ENCODE results near the gene EGFL8. TPM values are rescaled to one million over a fixed set of nuclear protein-coding genes. Genes with fewer than 3 reads are reported as not detected.

EGFL8 gene
- total RNA-seq, 1 donor from 2014 or later = 3.4 TPM

DNA sequence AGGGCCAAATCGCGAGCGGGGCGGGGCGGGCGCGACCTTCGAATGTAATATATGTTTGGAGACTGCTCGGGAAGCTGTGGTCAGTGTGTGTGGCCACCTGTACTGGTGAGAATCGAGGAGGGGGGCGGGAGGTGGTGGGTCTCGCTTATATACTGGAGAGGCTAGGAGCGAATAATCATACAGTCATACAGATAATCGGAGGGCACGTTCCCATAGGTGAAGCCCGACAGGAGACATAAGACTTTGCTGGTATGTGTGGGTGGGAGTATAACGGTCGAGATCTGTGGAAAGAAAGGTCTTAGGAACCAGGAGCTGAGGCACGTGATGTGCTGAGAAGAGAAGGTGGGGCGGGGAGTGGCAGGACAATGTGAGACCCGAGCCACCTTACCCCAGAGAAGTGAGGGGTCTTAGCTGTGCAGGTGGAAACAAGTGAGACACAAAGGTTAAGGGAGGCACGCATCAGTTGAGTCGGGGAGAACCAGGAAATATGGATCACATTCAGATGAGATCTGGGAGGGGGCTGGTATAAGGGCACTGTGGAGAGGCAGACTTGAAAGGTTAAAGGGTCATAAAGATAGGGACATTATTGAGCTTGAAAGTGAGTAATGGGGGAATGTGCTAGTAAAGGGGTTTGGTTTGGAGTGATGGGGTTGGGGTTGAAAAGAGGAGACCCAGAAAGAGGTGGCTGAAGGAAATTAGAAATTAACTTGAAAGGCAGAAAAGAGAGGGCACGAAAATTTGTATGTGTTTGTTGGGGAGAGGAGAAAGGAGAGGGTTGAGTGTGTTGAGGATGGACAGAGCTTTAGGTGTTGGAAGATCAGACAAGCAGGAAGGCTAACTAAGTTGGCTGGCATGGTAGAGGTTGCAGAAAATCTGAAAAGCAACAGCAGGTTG is 14.4 kb downstream of the EGFL8 start:
- Mint-ChIP-seq H3K36me3 (ENCODE audit: low read depth) (peaks cover 55% of the 10 kb centered on the region), H3K4me3 (peak overlapping the region; percentile 96), H3K4me1 (peaks cover 54% of the 10 kb centered on the region), H3K27me3 (no peaks in the 10 kb centered on the region), H3K9me3 (no peaks in the 10 kb centered on the region), H3K27ac (peak overlapping the region; percentile 99)
- ChIA-PET CTCF (interaction anchor here (0.8 to 1.8 kb wide), 2 partner anchors 16 to 17 kb away, joined by 3 to 6 read pairs; no protein-coding TSS in a partner anchor), POLR2A (interaction anchor here (0.5 to 5.0 kb wide), 5 partner anchors 9 to 825 kb away, joined by 3 to 102 read pairs (median 23); partner anchors contain the start of genes ATF6B, GPSM3 and PBX2)
- TF ChIP-seq CTCF (IDR thresholded peaks at IDR 0.05) = no peak
- intact Hi-C loops (cut with micrococcal nuclease) = loop anchor here (1.0 to 10.0 kb wide), 6 partner anchors 12 to 1561 kb away; partner anchors contain the start of genes C6orf47, CSNK2B, GPANK1 and HSD17B8
- DNase-seq = no peak
- no peak for ATAC-seq (ENCODE audit: low read depth)

GRCh38 chr6:32179766-32180405 is 15.5 kb downstream of the EGFL8 start:
- no peak for DNase-seq
- no peak for ATAC-seq (ENCODE audit: low read depth)
- no peaks in the 10 kb centered on the region for H3K27me3 Mint-ChIP-seq
- peak overlapping the region; percentile 57 for H3K27ac Mint-ChIP-seq
- CTCF ChIA-PET = interaction anchor here (1.3 to 1.8 kb wide), 2 partner anchors 16 to 31 kb away, joined by 3 to 6 read pairs; no protein-coding TSS in a partner anchor
- POLR2A ChIA-PET = interaction anchor here (3.9 to 5.0 kb wide), 3 partner anchors 11 to 52 kb away, joined by 23 to 102 read pairs (median 69); partner anchors contain the start of genes ATF6B, GPSM3 and PBX2
- H3K9me3 Mint-ChIP-seq = no peaks in the 10 kb centered on the region
- peaks cover 59% of the 10 kb centered on the region for H3K36me3 Mint-ChIP-seq (ENCODE audit: low read depth)
- H3K4me3 Mint-ChIP-seq = peak overlapping the region; percentile 96
- intact Hi-C loops (cut with micrococcal nuclease) = loop anchor here (5.0 to 10.0 kb wide), 4 partner anchors 278 to 1563 kb away; partner anchors contain the start of genes C6orf47, CSNK2B, GPANK1 and HSD17B8
- no peak for TF ChIP-seq CTCF (IDR thresholded peaks at IDR 0.05)
- H3K4me1 Mint-ChIP-seq = peaks cover 48% of the 10 kb centered on the region

DNA sequence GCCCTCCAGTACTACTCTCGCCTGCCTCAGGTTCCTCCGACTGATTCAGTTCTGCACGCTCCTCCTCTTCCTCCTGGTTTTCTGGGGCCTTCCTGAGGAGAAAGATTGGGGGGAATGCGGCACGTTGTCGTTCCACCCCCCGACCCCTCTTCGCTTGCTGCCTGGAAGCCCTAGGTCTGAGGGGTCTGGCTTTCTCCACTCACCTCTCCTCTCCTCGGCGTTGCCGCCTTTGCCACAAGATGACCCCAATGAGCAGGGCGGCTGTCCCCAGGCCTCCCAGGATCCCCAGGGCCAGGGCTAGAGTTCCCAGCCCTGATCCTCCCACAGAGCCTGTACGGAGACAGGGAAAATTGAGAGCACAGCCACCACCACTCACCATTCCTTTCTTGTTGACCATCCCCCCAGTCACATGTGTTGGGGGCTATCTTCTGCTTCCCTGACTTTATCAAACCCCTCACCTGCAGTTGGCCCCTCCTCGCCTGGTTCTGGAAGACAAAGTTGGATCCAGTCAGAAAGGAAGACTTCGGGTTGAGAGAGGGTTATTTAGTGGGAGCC is 16.8 kb downstream of the EGFL8 start:
- H3K4me1 Mint-ChIP-seq = peaks cover 45% of the 10 kb centered on the region
- no peak overlapping the region for H3K27ac Mint-ChIP-seq
- no peaks in the 10 kb centered on the region for H3K9me3 Mint-ChIP-seq
- DNase-seq (no peak), ATAC-seq (ENCODE audit: low read depth) (no peak)
- ChIA-PET POLR2A (interaction anchor here (0.8 to 2.2 kb wide), 2 partner anchors 9 to 14 kb away, joined by 4 to 19 read pairs; partner anchors contain the start of gene PBX2), CTCF (interaction anchor here (1.3 kb wide), 1 partner anchor 33 kb away, joined by 3 read pairs; no protein-coding TSS in a partner anchor)
- H3K4me3 Mint-ChIP-seq = no peak overlapping the region
- no peaks in the 10 kb centered on the region for H3K27me3 Mint-ChIP-seq
- H3K36me3 Mint-ChIP-seq (ENCODE audit: low read depth) = peaks cover 65% of the 10 kb centered on the region
- no peak for TF ChIP-seq CTCF (IDR thresholded peaks at IDR 0.05)
- intact Hi-C loops (cut with micrococcal nuclease) = no loop called here

DNA sequence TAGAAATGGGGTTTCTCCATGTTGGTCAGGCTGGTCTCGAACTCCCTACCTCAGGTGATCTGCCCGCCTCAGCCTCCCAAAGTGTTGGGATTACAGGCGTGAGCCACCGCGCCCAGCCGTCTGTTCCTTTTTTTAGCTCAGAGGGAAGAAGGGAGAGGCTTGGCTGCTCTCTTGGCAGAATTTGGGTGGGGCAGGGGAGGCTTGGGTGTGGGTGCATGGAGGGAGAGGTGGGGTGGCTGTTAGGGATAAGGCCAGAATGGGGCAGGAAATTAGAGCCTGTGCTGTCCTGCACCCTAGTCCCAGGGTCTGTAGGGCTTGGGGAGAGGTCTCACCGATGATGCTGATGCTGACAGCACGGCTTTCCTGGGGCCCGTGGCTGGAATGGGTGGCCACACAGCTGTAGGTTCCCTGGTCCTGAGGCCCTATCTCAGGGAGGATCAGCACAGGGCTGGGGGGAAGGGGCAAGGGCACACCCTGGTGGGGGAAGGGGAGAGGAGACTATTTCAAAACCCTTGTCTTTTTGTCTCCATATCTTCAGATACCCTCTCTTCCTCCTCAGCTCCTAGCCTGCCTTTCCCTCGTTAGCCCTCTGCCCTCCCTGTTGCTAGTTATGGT is 17.6 kb downstream of the EGFL8 start:
- ChIA-PET CTCF (interaction anchor here (1.0 kb wide), 1 partner anchor 14 kb away, joined by 4 read pairs; no protein-coding TSS in a partner anchor), POLR2A (interaction anchor here (0.6 to 2.2 kb wide), 5 partner anchors 8 to 41 kb away, joined by 3 to 19 read pairs (median 8); partner anchors contain the start of genes GPSM3 and PBX2)
- intact Hi-C loops (cut with micrococcal nuclease) = no loop called here
- H3K27ac Mint-ChIP-seq = no peak overlapping the region
- no peak for TF ChIP-seq CTCF (IDR thresholded peaks at IDR 0.05)
- no peaks in the 10 kb centered on the region for H3K27me3 Mint-ChIP-seq
- peaks cover 73% of the 10 kb centered on the region for H3K36me3 Mint-ChIP-seq (ENCODE audit: low read depth)
- ATAC-seq (ENCODE audit: low read depth) (no peak), DNase-seq (no peak)
- no peaks in the 10 kb centered on the region for H3K9me3 Mint-ChIP-seq
- H3K4me3 Mint-ChIP-seq = no peak overlapping the region
- peaks cover 45% of the 10 kb centered on the region for H3K4me1 Mint-ChIP-seq
